ENCODE measurements around the gene CEND1. TPM values are rescaled to one million over a fixed set of nuclear protein-coding genes. Genes with fewer than 3 reads are reported as not detected.

The CEND1 gene
- total and polyA plus RNA-seq, 2 of the 13 experiments (the other 11 are each of a cell fraction or from before 2014, with no cell fraction given): not detected

DNA sequence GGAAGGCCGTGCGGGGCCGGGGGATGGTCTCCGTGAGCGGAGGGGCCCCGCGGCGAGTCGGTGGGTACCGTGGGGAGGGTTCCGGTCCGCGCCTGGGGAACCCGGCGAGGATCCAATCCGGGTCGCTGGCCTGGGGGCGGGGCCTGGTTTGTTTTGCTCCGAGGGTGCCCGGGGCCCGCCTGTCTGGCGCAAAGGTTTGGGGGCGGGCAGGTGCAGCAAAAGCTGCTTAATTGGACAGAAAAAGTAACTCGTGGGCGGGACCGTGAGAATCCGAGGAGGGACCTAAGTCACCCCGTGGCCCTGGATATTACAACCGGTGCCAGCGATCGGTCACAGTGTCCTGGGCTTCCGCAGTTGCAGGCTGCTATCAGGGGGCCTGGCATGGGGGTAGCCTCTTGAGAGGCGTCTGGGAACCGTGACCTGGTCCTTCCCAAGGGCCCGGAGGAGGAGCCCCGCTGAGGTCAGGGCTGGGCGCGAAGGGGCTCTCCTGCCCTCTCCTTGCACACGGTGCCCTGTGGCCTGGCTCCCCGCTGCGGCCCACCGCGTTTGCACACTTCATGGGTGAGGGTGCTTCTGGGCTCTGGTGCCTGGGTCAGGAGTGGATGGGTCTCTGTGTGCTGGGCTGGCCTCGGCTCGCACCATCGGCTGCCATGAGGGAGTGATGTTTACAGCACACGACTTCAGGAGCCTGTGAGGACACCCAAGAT is 30.2 kb upstream of the CEND1 start (continued):
- TF ChIP-seq, protein P1, sequence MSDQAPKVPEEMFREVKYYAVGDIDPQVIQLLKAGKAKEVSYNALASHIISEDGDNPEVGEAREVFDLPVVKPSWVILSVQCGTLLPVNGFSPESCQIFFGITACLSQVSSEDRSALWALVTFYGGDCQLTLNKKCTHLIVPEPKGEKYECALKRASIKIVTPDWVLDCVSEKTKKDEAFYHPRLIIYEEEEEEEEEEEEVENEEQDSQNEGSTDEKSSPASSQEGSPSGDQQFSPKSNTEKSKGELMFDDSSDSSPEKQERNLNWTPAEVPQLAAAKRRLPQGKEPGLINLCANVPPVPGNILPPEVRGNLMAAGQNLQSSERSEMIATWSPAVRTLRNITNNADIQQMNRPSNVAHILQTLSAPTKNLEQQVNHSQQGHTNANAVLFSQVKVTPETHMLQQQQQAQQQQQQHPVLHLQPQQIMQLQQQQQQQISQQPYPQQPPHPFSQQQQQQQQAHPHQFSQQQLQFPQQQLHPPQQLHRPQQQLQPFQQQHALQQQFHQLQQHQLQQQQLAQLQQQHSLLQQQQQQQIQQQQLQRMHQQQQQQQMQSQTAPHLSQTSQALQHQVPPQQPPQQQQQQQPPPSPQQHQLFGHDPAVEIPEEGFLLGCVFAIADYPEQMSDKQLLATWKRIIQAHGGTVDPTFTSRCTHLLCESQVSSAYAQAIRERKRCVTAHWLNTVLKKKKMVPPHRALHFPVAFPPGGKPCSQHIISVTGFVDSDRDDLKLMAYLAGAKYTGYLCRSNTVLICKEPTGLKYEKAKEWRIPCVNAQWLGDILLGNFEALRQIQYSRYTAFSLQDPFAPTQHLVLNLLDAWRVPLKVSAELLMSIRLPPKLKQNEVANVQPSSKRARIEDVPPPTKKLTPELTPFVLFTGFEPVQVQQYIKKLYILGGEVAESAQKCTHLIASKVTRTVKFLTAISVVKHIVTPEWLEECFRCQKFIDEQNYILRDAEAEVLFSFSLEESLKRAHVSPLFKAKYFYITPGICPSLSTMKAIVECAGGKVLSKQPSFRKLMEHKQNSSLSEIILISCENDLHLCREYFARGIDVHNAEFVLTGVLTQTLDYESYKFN (CRISPR knock-in tag; conservative IDR thresholded peaks at IDR 0.05): 0 out of 2 replicates have a peak, but pooled peaks have one; percentile 18
- TF ChIP-seq IKZF5 (CRISPR knock-in tag; IDR thresholded peaks at IDR 0.05): no peak
- TF ChIP-seq DMAP1 (CRISPR knock-in tag; IDR thresholded peaks at IDR 0.05): peak; percentile 37; the same call in 1 of the 2 replicates
- no peak for TF ChIP-seq HOXA7 (CRISPR knock-in tag; IDR thresholded peaks at IDR 0.05)
- TF ChIP-seq PBX3 (CRISPR knock-in tag; IDR thresholded peaks at IDR 0.05; ENCODE audit: borderline replicate concordance): 0 out of 2 replicates have a peak, but pooled peaks have one; percentile 27
- TF ChIP-seq SP2 (CRISPR knock-in tag; IDR thresholded peaks at IDR 0.05): 0 out of 2 replicates have a peak, but pooled peaks have one; percentile 28
- TF ChIP-seq POLR2AphosphoS5 (IDR thresholded peaks at IDR 0.05; ENCODE audit: low read depth, low read length): peak; percentile 45; the same call in 1 of the 2 replicates
- TF ChIP-seq HNF4G (IDR thresholded peaks at IDR 0.05; ENCODE audit: borderline replicate concordance, low read depth, low read length): peak; percentile 10; the same call in 1 of the 2 replicates
- TF ChIP-seq HNF4G (CRISPR knock-in tag; IDR thresholded peaks at IDR 0.05; ENCODE audit: borderline replicate concordance, low read depth): no peak
- TF ChIP-seq, protein P2, sequence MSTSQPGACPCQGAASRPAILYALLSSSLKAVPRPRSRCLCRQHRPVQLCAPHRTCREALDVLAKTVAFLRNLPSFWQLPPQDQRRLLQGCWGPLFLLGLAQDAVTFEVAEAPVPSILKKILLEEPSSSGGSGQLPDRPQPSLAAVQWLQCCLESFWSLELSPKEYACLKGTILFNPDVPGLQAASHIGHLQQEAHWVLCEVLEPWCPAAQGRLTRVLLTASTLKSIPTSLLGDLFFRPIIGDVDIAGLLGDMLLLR (CRISPR knock-in tag; IDR thresholded peaks at IDR 0.05): peak; percentile 27; the same call in 1 of the 2 replicates
- no peak for TF ChIP-seq SIN3B (IDR thresholded peaks at IDR 0.05; ENCODE audit: low read length)
- TF ChIP-seq NR2F6 (IDR thresholded peaks at IDR 0.05): no peak
- TF ChIP-seq NR2F6 (CRISPR knock-in tag; IDR thresholded peaks at IDR 0.05): 0 out of 2 replicates have a peak, but pooled peaks have one; percentile 13
- 0 out of 2 replicates have a peak, but pooled peaks have one; percentile 28 for TF ChIP-seq ZNF264 (CRISPR knock-in tag; IDR thresholded peaks at IDR 0.05)
- TF ChIP-seq ASH2L (IDR thresholded peaks at IDR 0.05; ENCODE audit: insufficient read length, low read depth, low read length): peak; percentile 19
- TF ChIP-seq ZBTB34 (CRISPR knock-in tag; IDR thresholded peaks at IDR 0.05): no peak
- TF ChIP-seq ZFYVE20 (CRISPR knock-in tag; IDR thresholded peaks at IDR 0.05; ENCODE audit: borderline replicate concordance, low read depth): no peak
- TF ChIP-seq CBX5 (CRISPR knock-in tag; IDR thresholded peaks at IDR 0.05; ENCODE audit: borderline replicate concordance): no peak
- peak; percentile 62; the same call in 1 of the 2 replicates for TF ChIP-seq NR2C2 (CRISPR knock-in tag; IDR thresholded peaks at IDR 0.05; ENCODE audit: borderline replicate concordance)
- TF ChIP-seq EEA1 (CRISPR knock-in tag; IDR thresholded peaks at IDR 0.05; ENCODE audit: borderline replicate concordance): peak; percentile 31; the same call in 1 of the 2 replicates
- TF ChIP-seq MXI1 (IDR thresholded peaks at IDR 0.05; ENCODE audit: borderline replicate concordance, low read depth, low read length): peak; percentile 63; the same call in 1 of the 3 replicates
- peak; percentile 45 for TF ChIP-seq AGO2 (optimal IDR thresholded peaks at IDR 0.05; ENCODE audit: low read depth, low read length)

Measured in HepG2 (cell line).